Anterior cingulate cortex (tissue), 58 donors: ENCODE data around the gene SLC41A3.
"Not testable (repeated sequence)": the region's sequence is repeated elsewhere in the genome, so short reads cannot be mapped to it uniquely, and the experiment has no call there.

Source experiments
- DNase-seq, 58 donors: peaks; one replicate each; lab custom pipeline; 2025; lab: John Stamatoyannopoulos, UW

Gene SLC41A3

GRCh38 chr3:126085841-126086240, 1.9 kb upstream of the SLC41A3 start:
- no peak for DNase-seq

GRCh38 chr3:126085276-126085675, 1.4 kb upstream of the SLC41A3 start:
- DNase-seq: no peak

- DNase-seq: no peak
Observed at GRCh38 chr3:126084768-126085180, 850 bp upstream of the SLC41A3 start.

- peak in 6 of 58 donors; percentile 14 to 66 (median 36) for DNase-seq
Observed at GRCh38 chr3:126083511-126083912, 412 bp downstream of the SLC41A3 start.

- no peak for DNase-seq
Observed at GRCh38 chr3:126083138-126083445, 832 bp downstream of the SLC41A3 start.

- no peak for DNase-seq
Observed at GRCh38 chr3:126082362-126083137, 1.4 kb downstream of the SLC41A3 start.

GRCh38 chr3:126081618-126082361, 2.1 kb downstream of the SLC41A3 start:
- no peak for DNase-seq

GRCh38 chr3:126080970-126081369, 3.0 kb downstream of the SLC41A3 start:
- DNase-seq: no peak

GRCh38 chr3:126078866-126079265, 5.1 kb downstream of the SLC41A3 start:
- no peak for DNase-seq

- DNase-seq: no peak
Observed at GRCh38 chr3:126077754-126078153, 6.2 kb downstream of the SLC41A3 start.

GRCh38 chr3:126076140-126076539, 7.8 kb downstream of the SLC41A3 start:
- DNase-seq: no peak

- no peak for DNase-seq
Observed at GRCh38 chr3:126070146-126070545, 13.8 kb downstream of the SLC41A3 start.

GRCh38 chr3:126067959-126068358, 16.0 kb downstream of the SLC41A3 start:
- no peak for DNase-seq

- not testable (repeated sequence) for DNase-seq
Observed at GRCh38 chr3:126066676-126067075, 17.2 kb downstream of the SLC41A3 start.

- no peak for DNase-seq
Observed at GRCh38 chr3:126065876-126066275, 18.0 kb downstream of the SLC41A3 start.

GRCh38 chr3:126064627-126065258, 19.2 kb downstream of the SLC41A3 start:
- DNase-seq: no peak

GRCh38 chr3:126063358-126063965, 20.5 kb downstream of the SLC41A3 start:
- DNase-seq: no peak

- peak in 1 of 58 donors; percentile 15 for DNase-seq
Observed at GRCh38 chr3:126061301-126062032, 22.5 kb downstream of the SLC41A3 start.

GRCh38 chr3:126060613-126061145, 23.2 kb downstream of the SLC41A3 start:
- DNase-seq: no peak

GRCh38 chr3:126058666-126059065, 25.3 kb downstream of the SLC41A3 start:
- no peak for DNase-seq
